ENCODE measurements around the gene FLII.
"Not testable (repeated sequence)": the region's sequence is repeated elsewhere in the genome, so short reads cannot be mapped to it uniquely, and the experiment has no call there.

Gene FLII

GRCh38 chr17:18225642-18226283, 32.8 kb downstream of the FLII start:
- DNase-seq (no peak), ATAC-seq (peak; percentile 14)
- Mint-ChIP-seq H3K27ac (peak overlapping the region; percentile 93), H3K4me3 (peak overlapping the region; percentile 100), H3K36me3 (ENCODE audit: low read depth) (no peaks in the 10 kb centered on the region), H3K27me3 (no peaks in the 10 kb centered on the region), H3K9me3 (no peaks in the 10 kb centered on the region), H3K4me1 (peaks cover 16% of the 10 kb centered on the region)

DNA sequence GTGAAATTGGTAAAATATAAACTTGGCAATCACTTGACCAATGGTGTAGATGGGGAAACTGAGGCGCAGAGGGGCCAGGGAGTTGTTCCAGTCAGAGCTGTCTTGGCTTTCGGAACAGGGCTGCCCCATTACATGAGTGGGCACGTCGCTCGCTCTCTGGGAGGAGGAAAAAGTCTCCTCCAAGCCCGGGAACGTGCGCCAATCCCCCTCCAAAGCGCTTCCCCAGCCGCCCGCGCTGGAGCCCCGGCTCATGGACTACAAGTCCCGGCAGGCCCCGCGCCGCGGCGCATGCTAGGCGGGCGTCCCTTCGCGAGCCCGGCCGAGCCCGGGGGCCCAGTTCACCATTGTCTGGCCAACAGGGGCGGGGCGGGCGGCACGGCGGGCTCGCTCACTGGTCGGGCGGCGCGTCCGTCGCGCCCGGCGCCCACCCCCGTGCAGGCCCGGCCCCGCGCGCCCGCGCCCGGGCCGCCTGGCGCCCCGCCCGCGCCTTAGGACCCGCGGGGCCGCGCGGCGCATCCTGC, 33.4 kb downstream of the FLII start, which contains the start of gene LLGL1:
LLGL1 (plus strand) TSS at position 515 of the 521 bp plus-strand sequence. CDS start 48 bp downstream, outside the sequence.
- no peaks in the 10 kb centered on the region for H3K9me3 Mint-ChIP-seq
- ATAC-seq (peak; percentile 95), DNase-seq (peak; percentile 97)
- H3K27ac Mint-ChIP-seq = peak within 1 kb of the TSS; percentile 93
- H3K27me3 Mint-ChIP-seq = no peaks in the 10 kb centered on the region
- peaks cover 16% of the 10 kb centered on the region for H3K4me1 Mint-ChIP-seq
- peak within 1 kb of the TSS; percentile 100 for H3K4me3 Mint-ChIP-seq
- no peaks in the 10 kb centered on the region for H3K36me3 Mint-ChIP-seq (ENCODE audit: low read depth)

GRCh38 chr17:18224387-18225120, 34.0 kb downstream of the FLII start:
- H3K27ac Mint-ChIP-seq = peak overlapping the region; percentile 54

GRCh38 chr17:18224053-18224386, 34.5 kb downstream of the FLII start:
- Mint-ChIP-seq H3K4me1 (peaks cover 16% of the 10 kb centered on the region), H3K27ac (no peak overlapping the region), H3K36me3 (ENCODE audit: low read depth) (no peaks in the 10 kb centered on the region), H3K9me3 (no peaks in the 10 kb centered on the region), H3K4me3 (no peak overlapping the region), H3K27me3 (no peaks in the 10 kb centered on the region)
- ATAC-seq (no peak), DNase-seq (no peak)

More at GRCh38 chr17:18224387-18225120, 34.0 kb downstream of the FLII start:
- Mint-ChIP-seq H3K27me3 (no peaks in the 10 kb centered on the region), H3K36me3 (ENCODE audit: low read depth) (no peaks in the 10 kb centered on the region), H3K4me3 (peak overlapping the region; percentile 73), H3K4me1 (peaks cover 16% of the 10 kb centered on the region), H3K9me3 (no peaks in the 10 kb centered on the region)
- ATAC-seq = no peak
- DNase-seq = no peak

DNA sequence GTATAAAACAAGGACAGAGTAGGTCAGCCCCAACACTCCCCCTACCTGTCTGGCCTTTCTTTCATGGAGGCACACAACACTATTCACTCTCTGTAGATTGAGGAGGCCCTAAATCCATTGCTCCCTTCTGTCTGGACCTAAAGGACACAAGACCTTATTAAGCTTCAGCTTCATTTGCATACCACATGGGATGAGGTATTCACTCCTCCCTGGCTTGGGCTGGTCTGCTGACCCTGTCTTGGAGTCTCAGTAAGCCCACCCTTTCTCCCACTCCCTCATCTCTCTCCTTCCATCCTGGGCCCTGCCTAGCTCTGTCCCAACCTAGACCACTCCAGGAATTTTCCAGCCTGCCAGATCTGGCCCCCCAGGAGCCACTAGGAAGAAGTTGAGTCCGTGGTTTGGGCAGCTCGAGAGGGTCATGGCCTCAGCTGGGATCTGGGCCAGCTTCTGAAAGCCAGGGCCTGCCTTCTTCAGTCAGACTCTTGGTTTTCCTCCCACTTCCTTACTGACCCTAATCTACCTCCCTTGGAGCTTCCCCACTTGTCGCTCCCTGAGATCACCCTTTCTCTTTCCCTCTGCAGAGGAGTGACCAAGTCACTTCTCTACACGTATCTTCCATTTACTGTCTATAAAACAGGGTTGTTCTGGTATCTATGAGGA, 39.7 kb downstream of the FLII start:
- Mint-ChIP-seq H3K9me3 (no peaks in the 10 kb centered on the region), H3K27me3 (no peaks in the 10 kb centered on the region), H3K4me3 (no peak overlapping the region), H3K4me1 (no peaks in the 10 kb centered on the region), H3K27ac (no peak overlapping the region), H3K36me3 (ENCODE audit: low read depth) (no peaks in the 10 kb centered on the region)
- ATAC-seq = no peak
- DNase-seq = no peak

- H3K27ac Mint-ChIP-seq = no peak overlapping the region
- ATAC-seq (peak; percentile 80), DNase-seq (peak; percentile 82)
- H3K4me1 Mint-ChIP-seq = no peaks in the 10 kb centered on the region
- no peaks in the 10 kb centered on the region for H3K36me3 Mint-ChIP-seq (ENCODE audit: low read depth)
- no peaks in the 10 kb centered on the region for H3K9me3 Mint-ChIP-seq
- no peak overlapping the region for H3K4me3 Mint-ChIP-seq
- H3K27me3 Mint-ChIP-seq = no peaks in the 10 kb centered on the region
Observed at GRCh38 chr17:18217412-18218015, 41.0 kb downstream of the FLII start.

DNA sequence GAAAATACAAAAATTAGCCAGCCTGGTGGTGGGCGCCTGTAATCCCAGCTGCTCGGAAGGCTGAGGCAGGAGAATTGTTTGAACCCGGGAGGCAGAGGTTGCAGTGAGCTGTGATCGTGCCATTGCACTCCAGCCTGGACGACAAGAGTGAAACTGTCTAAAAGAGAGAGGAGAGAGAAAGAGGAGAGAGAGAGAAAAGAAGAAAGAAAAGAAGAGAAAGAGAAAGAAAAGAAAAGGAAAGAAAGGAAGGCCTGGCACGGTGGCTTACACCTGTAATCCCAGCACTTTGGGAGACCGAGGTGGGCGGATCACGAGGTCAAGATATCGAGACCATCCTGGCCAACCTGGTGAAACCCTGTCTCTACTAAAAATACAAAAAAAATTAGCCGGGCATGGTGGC, 41.6 kb downstream of the FLII start:
- not testable (repeated sequence) for H3K27me3 Mint-ChIP-seq; H3K36me3 Mint-ChIP-seq (ENCODE audit: low read depth); H3K4me3 Mint-ChIP-seq; H3K4me1 Mint-ChIP-seq; ATAC-seq; H3K27ac Mint-ChIP-seq; H3K9me3 Mint-ChIP-seq; DNase-seq

DNA sequence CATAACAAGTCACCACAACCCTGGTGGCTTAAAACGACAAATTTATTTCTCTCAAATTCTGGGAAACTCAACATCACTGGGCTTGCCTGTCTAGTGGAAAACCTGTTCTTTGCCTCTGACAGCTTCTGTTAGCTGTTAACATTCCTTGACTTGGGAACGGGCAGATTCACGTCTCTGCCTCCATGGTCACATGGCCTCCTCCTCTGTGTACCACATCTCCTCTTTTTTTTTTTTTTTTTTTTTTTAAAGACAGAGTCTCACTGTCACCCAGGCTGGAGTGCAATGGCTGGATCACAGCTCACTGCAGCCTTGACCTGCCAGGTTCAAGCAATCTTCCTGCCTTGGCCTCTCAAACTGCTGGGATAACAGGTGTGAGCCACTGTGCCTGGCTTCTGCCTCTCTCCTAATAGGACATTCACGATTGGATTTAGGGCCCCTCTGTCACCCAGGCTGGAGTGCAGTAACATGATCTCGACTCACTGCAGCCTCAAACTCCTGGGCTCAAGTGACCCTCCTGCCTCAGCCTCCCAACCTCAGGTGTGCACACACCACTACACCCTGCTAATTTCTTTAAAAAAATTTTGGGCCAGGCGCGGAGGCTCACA, 44.8 kb downstream of the FLII start:
- no peak overlapping the region for H3K27ac Mint-ChIP-seq
- H3K4me1 Mint-ChIP-seq = no peaks in the 10 kb centered on the region
- no peak for ATAC-seq
- H3K9me3 Mint-ChIP-seq = no peaks in the 10 kb centered on the region
- no peak for DNase-seq
- peaks cover 10% of the 10 kb centered on the region for H3K36me3 Mint-ChIP-seq (ENCODE audit: low read depth)
- H3K27me3 Mint-ChIP-seq = no peaks in the 10 kb centered on the region
- H3K4me3 Mint-ChIP-seq = no peak overlapping the region

GRCh38 chr17:18208092-18208491, 50.4 kb downstream of the FLII start:
- Mint-ChIP-seq H3K9me3 (no peaks in the 10 kb centered on the region), H3K36me3 (ENCODE audit: low read depth) (peaks cover 20% of the 10 kb centered on the region), H3K4me3 (no peak overlapping the region), H3K27ac (no peak overlapping the region), H3K27me3 (no peaks in the 10 kb centered on the region), H3K4me1 (no peaks in the 10 kb centered on the region)
- DNase-seq (no peak), ATAC-seq (no peak)

DNA sequence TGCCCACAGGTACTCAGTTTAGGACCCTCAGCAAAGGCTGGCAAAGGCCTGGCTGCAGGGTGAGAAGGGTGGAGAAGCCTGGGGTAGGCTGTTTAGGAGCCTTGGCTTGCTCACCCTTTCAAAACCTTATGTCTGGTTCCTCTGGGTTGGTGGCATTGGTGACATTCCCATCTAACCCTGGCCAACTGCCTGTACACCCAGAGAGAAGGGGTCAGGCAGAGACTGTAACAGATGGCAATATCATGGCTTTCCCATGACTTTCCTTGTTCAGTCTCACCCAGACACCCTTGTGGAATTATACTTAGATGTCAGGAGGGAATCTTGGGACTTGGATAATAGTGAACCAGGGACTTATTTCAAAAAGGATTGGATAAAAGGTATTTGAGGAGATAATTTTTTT, 51.6 kb downstream of the FLII start:
- ATAC-seq = no peak
- peaks cover 20% of the 10 kb centered on the region for H3K36me3 Mint-ChIP-seq (ENCODE audit: low read depth)

GRCh38 chr17:18205861-18206260, 52.7 kb downstream of the FLII start:
- DNase-seq (no peak), ATAC-seq (no peak)
- H3K4me1 Mint-ChIP-seq = no peaks in the 10 kb centered on the region
- no peaks in the 10 kb centered on the region for H3K27me3 Mint-ChIP-seq
- peaks cover 20% of the 10 kb centered on the region for H3K36me3 Mint-ChIP-seq (ENCODE audit: low read depth)
- peak overlapping the region; percentile 35 for H3K27ac Mint-ChIP-seq
- no peak overlapping the region for H3K4me3 Mint-ChIP-seq
- H3K9me3 Mint-ChIP-seq = no peaks in the 10 kb centered on the region

More for the DNA sequence above, 51.6 kb downstream of the FLII start:
- no peak for DNase-seq
- H3K27me3 Mint-ChIP-seq = no peaks in the 10 kb centered on the region
- H3K9me3 Mint-ChIP-seq = no peaks in the 10 kb centered on the region
- no peaks in the 10 kb centered on the region for H3K4me1 Mint-ChIP-seq
- no peak overlapping the region for H3K4me3 Mint-ChIP-seq
- no peak overlapping the region for H3K27ac Mint-ChIP-seq

DNA sequence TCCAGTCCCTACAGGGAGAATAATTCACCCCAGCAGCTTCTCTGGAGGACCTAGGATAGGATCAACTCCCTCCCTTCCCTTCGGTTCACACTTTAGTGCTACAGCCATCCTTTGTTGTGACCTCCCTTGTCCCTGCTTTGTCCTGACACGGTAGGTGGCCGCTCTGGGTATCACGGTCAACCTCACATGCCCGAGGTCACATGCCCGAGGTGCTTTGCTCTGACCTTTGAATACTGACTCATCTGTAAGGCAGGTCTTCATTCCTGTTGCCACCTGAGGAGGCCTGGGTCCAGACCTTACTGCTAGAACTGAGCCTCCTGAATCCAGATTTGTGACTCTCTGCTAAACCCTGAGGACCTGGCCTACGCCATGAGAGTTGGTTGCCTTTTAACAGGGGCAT, 55.2 kb downstream of the FLII start:
- DNase-seq (no peak), ATAC-seq (no peak)
- Mint-ChIP-seq H3K9me3 (no peaks in the 10 kb centered on the region), H3K27me3 (no peaks in the 10 kb centered on the region), H3K27ac (no peak overlapping the region), H3K4me3 (no peak overlapping the region), H3K4me1 (peaks cover 2% of the 10 kb centered on the region), H3K36me3 (ENCODE audit: low read depth) (peaks cover 15% of the 10 kb centered on the region)

- H3K4me3 Mint-ChIP-seq = no peak overlapping the region
- no peaks in the 10 kb centered on the region for H3K9me3 Mint-ChIP-seq
- no peak for ATAC-seq
- H3K27ac Mint-ChIP-seq = no peak overlapping the region
- DNase-seq = no peak
- H3K4me1 Mint-ChIP-seq = peaks cover 13% of the 10 kb centered on the region
- H3K27me3 Mint-ChIP-seq = no peaks in the 10 kb centered on the region
- H3K36me3 Mint-ChIP-seq (ENCODE audit: low read depth) = peaks cover 24% of the 10 kb centered on the region
Observed at GRCh38 chr17:18201108-18201507, 57.4 kb downstream of the FLII start.

- ATAC-seq = no peak
- peak overlapping the region; percentile 11 for H3K27ac Mint-ChIP-seq
- H3K9me3 Mint-ChIP-seq = no peaks in the 10 kb centered on the region
- H3K4me1 Mint-ChIP-seq = peaks cover 26% of the 10 kb centered on the region
- no peaks in the 10 kb centered on the region for H3K27me3 Mint-ChIP-seq
- H3K36me3 Mint-ChIP-seq (ENCODE audit: low read depth) = peaks cover 42% of the 10 kb centered on the region
- H3K4me3 Mint-ChIP-seq = no peak overlapping the region
- no peak for DNase-seq
Observed at GRCh38 chr17:18198530-18198929, 60.0 kb downstream of the FLII start.

All from activated naive CD8-positive, alpha-beta T cell treated with anti-CD3 and anti-CD28 coated beads, Interleukin-2, amount 50 U/mL, for 24 hours (primary cell).